GM21576 (cell line): Measurements from ENCODE around the gene ZNF384.
"Not testable (repeated sequence)": the region's sequence is repeated elsewhere in the genome, so short reads cannot be mapped to it uniquely, and the experiment has no call there.

ENCODE experiments used
- ATAC-seq: cut with Tn5 transposase; IDR thresholded peaks from one replicate; pipeline ENCODE4 v1.9.1; 2021; ENCODE audit warnings: mild to moderate bottlenecking, moderate library complexity; ENCODE audit not compliant: unreplicated experiment

Gene ZNF384

DNA sequence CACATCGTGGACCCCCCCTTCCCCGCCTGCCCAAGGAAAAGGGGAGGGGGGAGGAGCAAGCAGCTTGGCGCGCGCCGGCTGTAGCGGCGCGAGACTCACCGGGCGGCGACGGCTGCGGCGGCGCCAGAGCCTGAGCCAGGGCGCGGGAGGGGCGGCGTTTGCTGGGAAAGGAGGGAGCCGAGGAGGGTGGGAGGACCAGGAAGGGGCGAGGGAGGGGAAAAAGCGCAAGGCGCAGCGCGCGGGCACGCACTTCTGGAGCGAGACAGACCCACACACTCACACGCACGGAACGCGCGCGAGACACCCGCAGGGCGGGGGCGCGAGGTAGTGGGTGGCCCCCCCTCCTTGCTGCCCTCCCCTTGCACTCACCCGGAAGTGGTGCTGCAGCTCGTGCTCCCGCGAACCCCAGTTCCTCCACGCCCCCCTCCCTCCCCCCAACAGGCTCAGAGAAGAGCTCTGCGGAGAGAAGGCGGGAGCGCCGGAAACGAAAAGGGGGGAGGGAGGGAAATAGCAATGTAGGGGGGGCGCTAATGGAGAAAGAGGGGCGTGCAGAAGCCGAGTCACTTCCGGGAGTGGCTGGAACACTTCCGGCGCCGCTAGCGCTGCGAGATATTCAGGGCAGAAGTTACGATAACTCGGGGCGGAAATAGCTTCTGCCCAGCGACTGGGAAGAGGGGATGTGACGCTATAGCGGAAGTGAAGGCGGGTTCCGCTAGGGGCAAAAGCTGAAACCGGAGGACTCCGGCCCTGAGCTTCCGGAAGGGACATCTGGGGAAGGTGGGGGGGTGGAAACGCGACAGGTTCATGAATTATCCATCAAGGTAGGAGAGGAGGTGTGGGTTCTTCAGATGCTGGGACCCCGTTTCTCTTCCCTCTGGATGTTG is at the start of gene ZNF384:
TSS of gene ZNF384 (minus strand) at position 377 of the 884 bp plus-strand sequence. CDS start 9,855 bp downstream, outside the sequence.
- ATAC-seq, result peak; percentile 81

DNA sequence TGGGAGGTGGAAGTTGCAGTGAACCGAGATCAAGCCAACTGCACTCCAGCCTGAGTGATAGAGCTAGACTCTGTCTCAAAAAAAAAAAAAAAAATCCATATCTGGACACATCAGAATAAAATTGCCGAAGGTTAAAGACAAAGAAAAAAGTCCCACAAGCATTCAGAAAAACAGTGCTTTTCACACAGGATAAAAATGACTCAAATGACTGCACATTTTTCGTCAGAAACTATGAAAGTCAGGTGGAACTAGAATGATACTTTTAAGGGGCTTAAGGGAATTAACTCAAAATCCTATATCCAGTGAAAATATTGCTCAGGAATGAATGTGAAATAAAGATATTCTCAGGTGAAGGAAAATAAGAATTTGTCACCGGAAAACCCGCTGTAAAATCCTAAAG is 47.6 kb upstream of the ZNF384 start:
- no peak for ATAC-seq

- ATAC-seq, result no peak
Measured at GRCh38 chr12:6735448-6736191, 46.4 kb upstream of the ZNF384 start.

GRCh38 chr12:6734506-6735387 is 45.6 kb upstream of the ZNF384 start:
- no peak for ATAC-seq

GRCh38 chr12:6730169-6730568 is 41.0 kb upstream of the ZNF384 start:
- ATAC-seq, result no peak

DNA sequence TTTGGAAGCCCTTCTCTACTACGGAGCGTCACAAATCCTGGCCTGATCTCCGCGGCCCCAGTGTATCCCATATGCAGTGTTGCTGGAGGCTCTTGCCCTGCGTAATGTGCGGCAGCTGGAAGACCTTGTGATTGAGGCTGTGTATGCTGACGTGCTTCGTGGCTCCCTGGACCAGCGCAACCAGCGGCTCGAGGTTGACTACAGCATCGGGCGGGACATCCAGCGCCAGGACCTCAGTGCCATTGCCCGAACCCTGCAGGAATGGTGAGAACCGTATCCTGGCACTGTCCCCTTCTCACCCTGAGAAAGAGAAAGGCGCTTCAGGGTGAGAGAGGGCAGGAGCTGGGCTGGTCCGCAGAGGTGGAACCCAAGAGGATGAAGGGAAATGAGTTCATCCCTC is 40.0 kb upstream of the ZNF384 start:
- ATAC-seq, result no peak

GRCh38 chr12:6725350-6725749 is 36.2 kb upstream of the ZNF384 start:
- no peak for ATAC-seq

- ATAC-seq, result peak; percentile 28
Measured at GRCh38 chr12:6724409-6724797, 35.2 kb upstream of the ZNF384 start.

DNA sequence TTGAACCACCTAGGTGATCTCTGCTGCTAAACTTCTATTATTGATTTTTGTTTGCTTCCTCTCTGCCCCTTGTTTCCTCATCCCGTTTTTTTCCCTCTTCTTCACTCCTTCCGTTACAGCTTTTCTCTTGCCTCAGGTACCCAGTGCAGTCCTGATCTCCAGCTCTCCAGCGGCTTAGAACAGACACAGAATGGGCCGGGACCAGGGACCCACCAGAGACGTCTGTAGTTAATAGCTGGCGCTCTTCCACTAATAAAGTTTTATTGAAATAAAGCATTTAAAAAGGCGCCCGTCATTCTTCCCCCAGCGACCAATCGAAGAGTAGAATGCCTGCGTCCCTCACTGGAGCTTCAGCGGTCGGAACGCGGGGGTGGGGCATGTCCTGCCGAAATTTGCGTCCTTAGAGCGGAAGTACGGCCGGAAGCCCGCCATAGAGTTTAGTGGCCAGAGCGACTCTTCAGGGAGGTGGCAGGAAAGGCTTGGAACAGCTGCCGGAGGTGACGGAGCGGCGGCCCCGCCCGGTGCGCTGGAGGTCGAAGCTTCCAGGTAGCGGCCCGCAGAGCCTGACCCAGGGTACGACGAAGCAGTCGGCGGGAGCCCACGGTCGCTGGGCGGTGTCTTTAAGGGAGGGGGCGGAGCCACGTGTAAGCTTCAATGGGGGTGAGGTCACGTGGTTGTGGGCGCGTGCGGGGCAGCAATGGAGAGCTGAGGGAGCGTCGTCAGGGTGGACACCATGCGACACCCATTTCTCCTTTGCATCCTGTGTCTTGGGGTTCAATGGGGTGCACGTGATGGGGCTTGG is 34.6 kb upstream of the ZNF384 start, which contains the start of gene COPS7A:
TSS of gene COPS7A (plus strand) at position 440 of the 802 bp plus-strand sequence. CDS start 611 bp downstream, outside the sequence.
- peak; percentile 85 for ATAC-seq

- no peak for ATAC-seq
Measured at GRCh38 chr12:6722863-6723262, 33.7 kb upstream of the ZNF384 start.

DNA sequence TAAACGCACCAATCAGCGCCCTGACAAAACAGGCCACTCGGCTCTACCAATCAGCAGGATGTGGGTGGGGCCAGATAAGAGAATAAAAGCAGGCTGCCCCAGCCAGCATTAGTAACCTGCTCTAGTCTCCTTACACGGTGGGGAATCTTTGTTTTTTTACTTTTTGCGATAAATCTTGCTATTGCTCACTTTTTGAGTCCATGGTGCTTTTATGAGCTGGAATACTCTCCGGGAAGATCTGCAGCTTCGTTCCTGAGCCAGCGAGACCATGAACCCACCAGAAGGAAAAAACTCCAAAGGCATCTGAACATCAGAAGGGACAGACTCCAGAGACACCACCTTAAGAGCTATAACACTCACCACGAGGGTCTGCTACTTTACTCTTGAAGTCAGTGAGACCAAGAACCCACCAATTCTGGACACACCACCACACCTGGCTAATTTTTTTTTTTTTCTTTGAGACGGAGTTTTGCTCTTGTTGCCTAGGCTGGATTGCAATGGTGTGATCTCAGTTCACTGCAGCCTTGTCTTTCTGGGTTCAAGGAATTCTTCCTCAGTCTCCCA is 27.8 kb upstream of the ZNF384 start:
- no peak for ATAC-seq

GRCh38 chr12:6716031-6716873 is 27.1 kb upstream of the ZNF384 start:
- not testable (repeated sequence) for ATAC-seq

DNA sequence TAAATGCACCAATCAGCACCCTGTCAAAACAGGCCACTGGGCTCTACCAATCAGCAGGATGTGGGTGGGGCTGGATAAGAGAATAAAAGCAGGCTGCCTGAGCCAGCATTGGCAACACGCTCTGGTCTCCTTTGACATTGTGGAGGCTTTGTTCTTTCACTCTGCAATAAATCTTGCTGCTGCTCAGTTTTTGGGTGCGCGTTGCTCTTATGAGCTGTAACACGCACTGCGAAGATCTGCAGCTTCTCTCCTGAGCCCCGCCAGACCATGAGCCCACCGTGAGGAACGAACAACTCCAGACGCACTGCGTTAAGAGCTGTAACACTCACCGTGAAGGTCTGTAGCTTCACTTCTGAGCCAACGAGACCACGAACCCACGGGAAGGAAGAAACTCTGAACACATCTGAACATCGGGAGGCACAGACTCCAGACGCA is 19.8 kb upstream of the ZNF384 start:
- ATAC-seq, result no peak

DNA sequence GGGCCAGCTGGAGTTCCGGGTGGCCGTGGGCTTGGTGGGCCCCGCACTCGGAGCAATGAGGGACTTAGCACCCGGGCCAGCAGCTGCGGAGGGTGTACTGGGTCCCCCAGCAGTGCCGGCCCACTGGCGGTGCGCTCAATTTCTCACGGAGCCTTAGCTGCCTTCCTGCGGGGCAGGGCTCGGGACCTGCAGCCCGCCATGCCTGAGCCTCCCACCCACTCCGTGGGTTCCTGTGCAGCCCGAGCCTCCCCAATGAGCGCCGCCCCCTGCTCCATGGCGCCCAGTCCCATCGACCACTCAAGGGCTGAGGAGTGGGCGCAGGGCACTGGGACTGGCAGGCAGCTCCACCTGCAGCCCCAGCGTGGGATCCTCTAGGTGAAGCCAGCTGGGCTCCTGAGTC is 19.2 kb upstream of the ZNF384 start:
- ATAC-seq, result not testable (repeated sequence)

DNA sequence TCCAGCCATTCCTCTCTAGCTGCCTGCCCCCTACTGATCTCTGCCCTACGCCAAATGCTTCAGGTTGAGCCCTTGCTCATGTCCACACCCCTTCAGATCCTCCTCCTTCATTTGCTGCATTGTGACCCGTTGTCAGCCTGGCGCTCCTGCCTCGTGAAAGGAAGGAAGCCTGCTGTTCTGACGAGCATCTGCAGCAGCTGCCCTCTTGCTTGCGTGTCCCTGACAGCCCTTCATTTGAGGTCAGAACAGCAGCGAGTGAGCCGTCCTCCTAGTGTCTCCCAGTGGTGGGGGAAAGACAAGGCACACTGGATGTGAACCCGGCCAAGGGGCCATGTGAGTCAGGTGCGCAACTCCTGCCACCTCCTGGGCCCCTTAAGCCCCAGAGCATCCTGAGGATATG is 14.5 kb upstream of the ZNF384 start:
- no peak for ATAC-seq

GRCh38 chr12:6701078-6701768 is 12.0 kb upstream of the ZNF384 start:
- no peak for ATAC-seq

DNA sequence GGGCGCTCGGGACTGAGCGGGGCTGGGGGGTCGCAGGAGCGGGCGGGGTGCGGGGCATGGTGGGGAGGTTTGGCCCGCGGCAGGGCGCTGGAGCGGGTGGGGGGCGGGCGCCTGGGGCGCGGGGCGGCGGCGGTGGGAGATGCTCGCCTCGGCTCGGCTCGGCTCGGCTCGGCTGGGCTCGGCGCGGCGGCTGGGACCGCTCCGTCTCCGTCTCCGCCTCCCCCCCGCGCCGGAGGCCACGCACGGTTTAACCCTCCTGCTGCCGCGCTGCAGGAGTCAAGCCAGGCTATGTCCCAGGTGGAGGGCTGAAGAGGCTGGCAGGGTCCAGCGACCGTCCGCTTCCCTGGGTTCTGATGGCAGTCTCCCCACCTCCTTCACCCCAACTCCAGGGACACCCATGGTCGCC is 11.5 kb upstream of the ZNF384 start, which contains the start of gene PIANP:
TSS of gene PIANP (minus strand) at position 170 of the 406 bp plus-strand sequence. CDS start 2,754 bp downstream, outside the sequence.
- ATAC-seq, result no peak
